ENCODE data around the gene DUSP2. TPM values are rescaled to one million over a fixed set of nuclear protein-coding genes. Genes with fewer than 3 reads are reported as not detected.

DUSP2 gene
- total and polyA plus RNA-seq, 7 donors, result 1.2 to 17.4 (median 2.8) TPM; not detected in 1

- no peaks in the 10 kb centered on the region for H3K27me3 ChIP-seq
- H3K4me3 ChIP-seq, result no peak overlapping the region
- H3K4me1 ChIP-seq, result no peaks in the 10 kb centered on the region
- H3K27ac ChIP-seq, result no peak overlapping the region
- DNase-seq, result no peak
- TF ChIP-seq POLR2A (IDR thresholded peaks at IDR 0.05), result no peak
- no peak for TF ChIP-seq CTCF (IDR thresholded peaks at IDR 0.05)
- TF ChIP-seq EP300 (IDR thresholded peaks at IDR 0.05), result no peak
- no peak for TF ChIP-seq POLR2AphosphoS5 (IDR thresholded peaks at IDR 0.05)
- H3K9me3 ChIP-seq, result no peaks in the 10 kb centered on the region
- intact Hi-C loops (cut with DNase I), result no loop called here
- 87 to 95% methylated on average over 1 of the region's 1 CpG for WGBS, 2 donors
- peaks cover 9 to 67% (median 39%) of the 10 kb centered on the region in 4 donors for H3K36me3 ChIP-seq
Measured at GRCh38 chr2:96185516-96185915, 40.3 kb upstream of the DUSP2 start.

- no peak overlapping the region for H3K27ac ChIP-seq
- WGBS, 2 donors, result 87 to 91% methylated on average over 8 of the region's 8 CpGs
- no peaks in the 10 kb centered on the region for H3K4me1 ChIP-seq
- no peak for DNase-seq
- H3K4me3 ChIP-seq, result no peak overlapping the region
- no peak for TF ChIP-seq POLR2AphosphoS5 (IDR thresholded peaks at IDR 0.05)
- TF ChIP-seq CTCF (IDR thresholded peaks at IDR 0.05), result no peak
- TF ChIP-seq EP300 (IDR thresholded peaks at IDR 0.05), result no peak
- H3K36me3 ChIP-seq, result peaks cover 9 to 62% (median 35%) of the 10 kb centered on the region in 4 donors
- no peaks in the 10 kb centered on the region for H3K9me3 ChIP-seq
- no peaks in the 10 kb centered on the region for H3K27me3 ChIP-seq
- intact Hi-C loops (cut with DNase I), result no loop called here
Measured at GRCh38 chr2:96184989-96185388, 39.7 kb upstream of the DUSP2 start.

- no peaks in the 10 kb centered on the region for H3K4me1 ChIP-seq
- H3K9me3 ChIP-seq, result no peaks in the 10 kb centered on the region
- no peaks in the 10 kb centered on the region for H3K27me3 ChIP-seq
- no peak for DNase-seq
- H3K4me3 ChIP-seq, result no peak overlapping the region
- H3K36me3 ChIP-seq, result peaks cover 9 to 54% (median 33%) of the 10 kb centered on the region in 4 donors
- WGBS, 2 donors, result 91 to 93% methylated on average over 8 of the region's 8 CpGs
- H3K27ac ChIP-seq, result no peak overlapping the region
- TF ChIP-seq EP300 (IDR thresholded peaks at IDR 0.05) (no peak), CTCF (IDR thresholded peaks at IDR 0.05) (no peak), POLR2AphosphoS5 (IDR thresholded peaks at IDR 0.05) (no peak), POLR2A (IDR thresholded peaks at IDR 0.05) (no peak)
- intact Hi-C loops (cut with DNase I), result no loop called here
Measured at GRCh38 chr2:96184188-96184587, 38.9 kb upstream of the DUSP2 start.

GRCh38 chr2:96181529-96181928 is 36.3 kb upstream of the DUSP2 start:
- H3K4me3 ChIP-seq, result no peak overlapping the region
- no peaks in the 10 kb centered on the region for H3K9me3 ChIP-seq
- H3K27ac ChIP-seq, result no peak overlapping the region
- H3K4me1 ChIP-seq, result no peaks in the 10 kb centered on the region
- TF ChIP-seq POLR2AphosphoS5 (IDR thresholded peaks at IDR 0.05), result no peak
- TF ChIP-seq CTCF (IDR thresholded peaks at IDR 0.05), result no peak
- peaks cover 5 to 30% (median 22%) of the 10 kb centered on the region in 4 donors for H3K36me3 ChIP-seq
- intact Hi-C loops (cut with DNase I), result no loop called here
- no peaks in the 10 kb centered on the region for H3K27me3 ChIP-seq
- WGBS, 2 donors, result 65 to 70% methylated on average over 5 of the region's 5 CpGs
- no peak for DNase-seq

- intact Hi-C loops (cut with DNase I), result no loop called here
- no peak for DNase-seq
- no peak for TF ChIP-seq POLR2AphosphoS5 (IDR thresholded peaks at IDR 0.05)
- no peak for TF ChIP-seq POLR2A (IDR thresholded peaks at IDR 0.05)
- TF ChIP-seq CTCF (IDR thresholded peaks at IDR 0.05), result no peak
- no peak for TF ChIP-seq EP300 (IDR thresholded peaks at IDR 0.05)
- Histone ChIP-seq H3K4me1 (no peaks in the 10 kb centered on the region), H3K27ac (no peak overlapping the region), H3K9me3 (no peaks in the 10 kb centered on the region), H3K36me3 (peaks cover 0 to 20% (median 14%) of the 10 kb centered on the region in 4 donors), H3K4me3 (no peak overlapping the region), H3K27me3 (no peaks in the 10 kb centered on the region)
Measured at GRCh38 chr2:96180521-96180920, 35.3 kb upstream of the DUSP2 start.

Data from sigmoid colon (tissue), 7 donors.